ENCODE results near the gene FAM53A. TPM values are rescaled to one million over a fixed set of nuclear protein-coding genes. Genes with fewer than 3 reads are reported as not detected.
"Not testable (repeated sequence)": the region's sequence is repeated elsewhere in the genome, so short reads cannot be mapped to it uniquely, and the experiment has no call there.

Gene FAM53A
- total RNA-seq, 1 donor from 2014 or later: 2.4 TPM

DNA sequence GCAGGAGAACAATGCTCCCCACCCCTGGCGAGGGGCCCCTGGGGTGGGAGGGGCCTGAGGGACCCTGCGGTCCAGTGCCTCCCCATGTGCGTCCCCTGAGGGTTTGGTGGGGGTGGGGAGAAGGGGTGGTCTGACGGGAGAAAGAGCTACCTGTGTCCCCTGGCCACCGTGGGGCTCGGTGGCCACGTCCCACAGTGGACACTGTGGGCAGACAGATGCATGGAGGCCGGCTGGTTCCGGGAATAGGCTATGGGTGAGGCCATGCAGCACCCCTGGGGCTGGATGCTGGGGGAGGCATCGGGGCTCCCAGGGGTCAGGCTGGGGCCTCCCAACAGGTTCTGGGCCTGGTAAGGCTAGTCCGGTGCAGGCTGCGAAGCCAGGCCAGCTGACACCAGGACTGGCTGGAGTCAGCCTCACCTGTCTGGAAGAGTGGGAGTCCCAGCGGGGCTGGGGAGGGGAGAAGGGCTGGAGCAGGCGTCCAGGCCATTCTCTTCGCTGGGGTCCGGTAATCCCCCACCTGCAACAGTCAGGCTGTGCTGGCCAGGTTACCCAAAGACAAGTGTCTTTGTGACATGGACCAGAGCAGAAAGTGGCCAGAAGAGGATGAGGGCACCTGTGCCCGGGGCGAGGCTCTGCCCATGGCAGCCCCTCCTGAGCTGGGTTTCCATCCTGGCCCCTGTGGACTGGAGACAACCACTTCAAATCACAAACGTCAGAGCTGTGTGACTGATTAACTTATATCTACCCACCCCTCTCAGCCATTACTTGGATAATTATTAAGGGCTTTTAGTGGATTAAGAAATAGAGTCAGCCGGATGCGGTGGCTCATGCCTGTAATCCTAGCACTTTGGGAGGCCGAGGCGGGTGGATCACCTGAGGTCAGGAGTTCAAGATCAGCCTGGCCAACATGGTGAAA lies 1.4 kb upstream of the FAM53A start:
- no peak for DNase-seq

GRCh38 chr4:1684506-1685234 lies 557 bp upstream of the FAM53A start:
- no peak for DNase-seq

- DNase-seq: peak; percentile 49
Observed at GRCh38 chr4:1683261-1683735, 815 bp downstream of the FAM53A start.

GRCh38 chr4:1682860-1683259 lies 1.3 kb downstream of the FAM53A start:
- DNase-seq: no peak

DNA sequence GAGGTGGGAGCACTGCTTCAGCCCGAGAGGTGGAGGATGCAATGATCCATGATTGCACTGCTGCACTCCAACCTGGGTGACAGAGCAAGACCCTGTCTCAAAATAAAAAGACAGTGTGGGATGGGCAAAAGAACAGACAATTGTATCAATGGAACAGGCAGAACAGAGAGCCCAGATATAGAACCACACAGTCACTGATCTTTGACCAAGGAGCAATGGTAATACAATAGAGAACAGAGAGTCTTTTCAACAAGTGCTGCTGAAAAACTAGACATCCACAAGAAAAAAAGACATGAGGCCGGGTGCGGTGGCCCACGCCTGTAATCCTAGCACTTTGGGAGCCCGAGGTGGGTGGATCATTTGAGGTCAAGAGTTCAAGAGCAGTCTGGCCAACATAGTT lies 5.9 kb downstream of the FAM53A start:
- DNase-seq: no peak

GRCh38 chr4:1676605-1677525 lies 7.2 kb downstream of the FAM53A start:
- DNase-seq: no peak

GRCh38 chr4:1675802-1676137 lies 8.3 kb downstream of the FAM53A start:
- no peak for DNase-seq

DNA sequence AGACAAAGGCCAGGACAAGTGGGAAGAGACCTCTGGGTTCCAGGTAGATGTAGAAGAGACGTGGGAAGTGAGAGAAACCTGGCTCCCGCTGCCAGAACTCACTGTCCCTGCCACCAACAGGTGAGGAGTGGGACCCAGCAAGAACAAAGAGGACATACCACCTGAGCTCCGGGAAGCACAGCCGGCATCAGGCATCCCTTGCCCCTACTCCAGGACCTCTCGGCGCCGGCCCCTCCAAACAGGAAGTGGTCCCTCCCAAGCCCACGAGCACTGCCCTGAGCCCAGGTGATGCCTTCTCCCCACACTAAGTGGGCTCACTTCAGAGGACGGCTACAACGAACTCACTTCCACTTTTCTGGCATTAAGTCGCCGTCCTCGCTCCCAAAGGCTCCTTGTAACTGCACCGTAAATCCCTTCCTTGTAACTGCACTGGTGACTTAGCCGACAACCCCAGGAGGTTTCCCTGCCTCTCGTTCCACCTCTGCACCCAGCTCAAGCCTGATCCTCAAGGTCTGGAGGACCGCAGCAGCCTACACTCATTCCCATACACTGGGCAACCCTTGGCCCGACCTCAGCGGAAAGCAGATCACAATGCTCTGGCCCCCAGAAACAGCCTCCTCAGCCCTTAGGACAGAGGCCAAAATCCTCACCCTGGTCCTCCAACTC lies 8.8 kb downstream of the FAM53A start:
- DNase-seq: no peak

GRCh38 chr4:1674682-1675081 lies 9.4 kb downstream of the FAM53A start:
- DNase-seq: no peak

DNA sequence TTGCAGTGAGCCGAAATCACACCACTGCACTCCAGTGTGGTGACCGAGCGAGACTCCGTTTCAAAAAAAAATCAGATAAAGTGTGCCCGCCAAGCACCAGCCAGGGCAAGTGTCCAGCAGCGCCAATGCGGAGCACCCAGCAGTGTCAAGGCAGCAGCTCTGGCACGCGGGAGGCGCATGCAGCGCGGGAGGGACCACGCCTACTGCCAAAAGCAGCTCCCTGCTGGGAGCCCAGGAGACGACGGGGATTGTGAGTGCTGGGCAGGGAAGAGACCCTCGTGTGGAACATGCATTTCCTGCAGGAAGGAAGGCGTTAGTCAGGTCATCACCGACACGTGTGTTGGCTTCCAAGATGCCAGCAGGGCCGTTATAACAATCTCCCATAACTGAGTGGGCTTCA lies 10.4 kb downstream of the FAM53A start:
- peak; percentile 9 for DNase-seq

DNA sequence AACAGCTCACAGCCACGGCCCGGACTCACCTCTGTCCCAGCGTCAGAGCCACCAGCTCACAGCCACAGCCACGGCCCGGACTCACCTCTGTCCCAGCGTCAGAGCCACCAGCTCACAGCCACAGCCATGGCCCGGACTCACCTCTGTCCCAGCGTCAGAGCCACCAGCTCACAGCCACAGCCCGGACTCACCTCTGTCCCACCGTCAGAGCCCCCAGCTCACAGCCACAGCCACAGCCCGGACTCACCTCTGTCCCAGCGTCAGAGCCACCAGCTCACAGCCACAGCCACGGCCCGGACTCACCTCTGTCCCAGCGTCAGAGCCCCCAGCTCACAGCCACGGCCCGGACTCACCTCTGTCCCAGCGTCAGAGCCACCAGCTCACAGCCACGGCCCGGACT lies 13.1 kb downstream of the FAM53A start:
- not testable (repeated sequence) for DNase-seq

- no peak for DNase-seq
Observed at GRCh38 chr4:1670279-1670678, 13.8 kb downstream of the FAM53A start.

DNA sequence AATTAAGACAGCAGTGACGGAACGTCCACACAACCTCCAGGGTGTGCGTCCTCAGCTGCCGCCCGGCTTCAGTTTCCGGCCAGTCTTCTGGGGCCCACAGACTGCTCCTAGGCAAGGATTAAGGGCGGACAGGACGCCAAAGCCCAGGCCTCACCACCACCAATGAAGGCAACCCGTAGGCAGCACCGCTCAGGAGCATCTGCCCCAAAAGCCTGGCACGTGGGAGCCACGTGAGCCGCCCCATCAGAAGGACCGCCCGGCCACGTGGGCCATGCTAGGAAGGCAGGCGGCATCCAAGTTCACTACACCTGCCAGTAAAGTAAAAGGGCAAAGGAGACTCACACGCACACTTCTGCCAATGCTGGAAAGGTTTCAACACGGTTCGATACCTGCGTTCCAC lies 14.3 kb downstream of the FAM53A start:
- DNase-seq: no peak

DNA sequence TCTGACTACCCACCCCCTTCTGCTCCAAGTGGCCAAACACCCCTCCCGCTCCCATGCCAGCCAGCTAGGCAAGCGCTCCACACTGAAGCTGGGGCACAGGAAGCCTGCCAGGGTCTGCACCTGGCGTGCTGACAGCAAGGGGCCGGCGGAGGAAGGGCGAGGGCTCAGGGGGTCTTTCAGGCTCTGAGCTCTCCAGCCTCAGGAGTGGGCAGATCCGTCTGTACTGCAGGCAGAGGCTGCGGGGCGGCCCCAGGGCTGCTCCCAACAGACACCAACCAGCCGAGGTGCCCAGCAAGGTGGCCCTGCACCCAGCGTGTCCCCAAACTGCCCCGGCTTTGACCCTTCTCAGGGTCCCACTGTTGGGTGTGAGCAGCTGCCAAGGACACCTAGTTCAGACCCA lies 14.8 kb downstream of the FAM53A start:
- no peak for DNase-seq

GRCh38 chr4:1668488-1668840 lies 15.6 kb downstream of the FAM53A start:
- DNase-seq: no peak

GRCh38 chr4:1667273-1667672 lies 16.8 kb downstream of the FAM53A start:
- DNase-seq: no peak

GRCh38 chr4:1666391-1666790 lies 17.7 kb downstream of the FAM53A start:
- DNase-seq: no peak

GRCh38 chr4:1664141-1664540 lies 20.0 kb downstream of the FAM53A start:
- no peak for DNase-seq

GRCh38 chr4:1663549-1663948 lies 20.6 kb downstream of the FAM53A start:
- DNase-seq: no peak

- no peak for DNase-seq
Observed at GRCh38 chr4:1661695-1662094, 22.4 kb downstream of the FAM53A start.

DNA sequence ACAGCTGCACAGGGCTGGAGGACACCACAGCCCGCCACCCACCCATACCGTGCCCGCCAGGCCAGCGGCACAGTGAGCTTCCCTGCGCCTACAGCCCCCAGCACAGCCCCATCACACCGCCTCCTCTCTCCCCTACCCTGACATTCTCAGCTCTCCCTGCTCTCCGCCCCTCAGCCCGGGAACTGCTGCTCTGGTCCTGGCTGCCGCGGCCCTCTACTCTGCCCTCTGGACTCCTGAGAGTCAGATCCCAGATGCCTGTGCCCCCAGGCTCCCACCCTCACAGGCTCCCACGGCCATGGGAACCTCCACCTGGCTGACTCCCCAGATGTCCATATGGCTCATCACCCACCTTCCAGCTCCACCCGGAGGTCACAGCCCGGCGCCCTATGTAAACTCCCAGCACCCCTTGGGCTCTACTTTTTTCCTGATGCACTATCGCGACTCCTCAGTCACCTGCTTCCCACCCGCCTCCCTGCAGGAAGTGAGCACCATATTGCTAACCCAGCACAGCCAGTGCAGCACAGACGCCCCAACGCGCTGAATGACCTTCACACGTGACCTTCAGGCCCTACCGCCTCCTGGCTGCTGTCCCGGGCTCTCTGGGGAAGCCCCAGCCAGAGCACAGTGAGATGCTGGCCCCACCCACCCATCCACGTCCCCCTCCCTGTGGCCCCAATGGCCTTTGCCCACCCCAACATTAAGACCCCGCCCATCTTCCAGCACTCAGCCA lies 23.0 kb downstream of the FAM53A start:
- no peak for DNase-seq
